ENCODE data around the gene NRM.
"Not testable (repeated sequence)": the region's sequence is repeated elsewhere in the genome, so short reads cannot be mapped to it uniquely, and the experiment has no call there.

Gene NRM, protein sequence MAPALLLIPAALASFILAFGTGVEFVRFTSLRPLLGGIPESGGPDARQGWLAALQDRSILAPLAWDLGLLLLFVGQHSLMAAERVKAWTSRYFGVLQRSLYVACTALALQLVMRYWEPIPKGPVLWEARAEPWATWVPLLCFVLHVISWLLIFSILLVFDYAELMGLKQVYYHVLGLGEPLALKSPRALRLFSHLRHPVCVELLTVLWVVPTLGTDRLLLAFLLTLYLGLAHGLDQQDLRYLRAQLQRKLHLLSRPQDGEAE

DNA sequence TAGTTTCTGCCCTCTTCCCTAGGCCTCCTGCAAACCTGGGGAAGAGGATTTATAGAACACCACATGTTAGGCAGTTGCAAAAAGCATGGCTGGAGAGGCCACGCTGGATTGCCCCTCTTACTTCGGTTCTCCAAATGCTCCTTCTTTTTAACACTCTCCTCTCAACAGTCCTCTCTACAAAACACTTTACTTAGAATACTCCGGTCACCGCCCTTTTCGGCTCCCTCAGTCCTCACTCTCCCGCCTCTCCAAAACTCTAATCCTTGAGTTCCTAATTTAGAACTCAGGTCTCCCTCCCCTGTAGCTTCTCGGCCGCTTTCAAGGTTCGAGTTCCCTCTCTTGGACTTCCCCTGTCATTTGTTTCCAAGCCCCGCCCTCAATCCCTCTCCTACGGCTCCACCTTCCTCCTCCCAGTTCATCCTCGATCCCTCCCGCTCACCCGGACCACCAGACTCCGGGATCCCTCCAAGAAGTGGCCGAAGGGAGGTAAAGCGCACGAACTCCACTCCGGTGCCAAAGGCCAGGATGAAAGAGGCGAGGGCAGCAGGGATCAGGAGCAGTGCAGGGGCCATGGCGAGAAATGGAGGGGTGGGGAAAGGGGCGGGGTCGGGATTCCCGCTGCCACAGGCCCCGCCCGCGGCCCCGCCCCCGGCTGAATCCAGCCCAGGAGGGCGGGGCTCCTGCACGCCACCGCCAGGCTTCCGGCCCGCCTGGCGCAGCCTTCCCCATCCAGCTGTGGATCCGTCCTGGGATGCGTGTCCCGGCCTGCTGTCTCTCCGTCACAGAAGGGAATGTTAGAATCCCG is at the start of gene NRM:
NRM (minus strand) TSS at position 582 of the 805 bp plus-strand sequence; CDS start at position 572, 10 bp downstream.
- no peak for FAIRE-seq

DNA sequence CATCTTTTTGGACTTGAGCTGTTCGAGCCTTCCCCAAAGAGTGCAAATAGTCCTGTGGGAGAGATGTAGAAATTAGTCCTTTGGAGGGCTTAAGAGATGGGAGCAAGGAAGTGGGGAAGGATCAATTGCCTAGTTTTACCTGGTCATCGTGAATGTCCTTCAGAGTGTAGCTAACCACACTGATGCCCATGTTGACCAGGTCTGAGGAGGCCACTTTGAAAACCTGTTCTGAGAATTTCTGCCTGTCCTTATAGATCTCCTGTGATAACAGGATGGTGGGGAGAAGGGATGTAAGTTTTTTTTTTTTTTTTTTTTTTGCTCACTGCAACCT is 49.7 kb upstream of the NRM start:
- FAIRE-seq = no peak

DNA sequence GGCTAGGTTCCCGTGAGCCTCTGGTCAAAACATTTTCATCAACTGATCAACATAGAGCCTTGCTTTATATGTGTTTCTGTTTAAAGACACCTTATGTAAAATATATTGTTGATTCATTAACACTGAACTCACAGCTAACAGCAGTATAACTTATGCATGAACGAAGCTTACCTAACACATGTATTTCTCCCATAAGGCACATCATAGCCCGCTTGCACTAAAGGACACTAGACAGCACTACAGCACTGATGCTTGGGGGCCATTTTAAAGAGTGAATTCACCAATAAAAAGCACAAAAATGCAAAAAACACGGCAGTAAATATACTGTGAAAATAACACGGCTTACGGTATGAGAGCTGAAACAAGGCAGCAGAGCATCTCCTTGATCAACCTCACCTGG is 47.7 kb upstream of the NRM start:
- no peak for FAIRE-seq

DNA sequence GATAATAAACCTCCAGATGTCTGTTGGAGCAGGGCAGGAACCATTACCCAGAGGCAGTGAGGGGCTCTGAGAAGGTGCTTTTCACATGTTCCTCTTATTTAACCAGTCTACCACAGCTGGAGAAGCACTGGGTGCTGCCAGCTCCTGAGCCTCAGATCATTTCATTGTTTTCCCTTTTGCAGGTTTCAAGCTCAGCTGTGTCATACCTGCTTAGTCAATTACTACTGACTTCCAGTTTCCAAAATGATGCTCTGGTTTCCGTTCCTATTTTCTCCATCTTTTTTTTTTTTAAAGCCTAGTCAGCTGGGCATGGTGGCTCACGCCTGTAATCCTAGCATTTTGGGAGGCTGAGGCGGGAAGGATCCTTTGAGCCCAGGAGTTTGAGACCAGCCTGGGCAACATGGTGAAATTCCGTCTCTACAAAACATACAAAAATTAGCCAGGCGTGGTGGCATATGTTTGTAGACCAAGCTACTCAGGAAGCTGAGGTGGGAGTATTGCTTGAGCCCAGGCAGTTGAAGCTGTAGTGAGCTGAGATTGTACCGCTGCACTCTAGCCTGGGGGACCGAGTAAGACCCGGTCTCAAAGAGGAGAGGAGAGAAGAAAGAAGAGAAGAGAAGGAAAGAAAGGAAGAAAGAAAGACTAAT is 45.0 kb upstream of the NRM start:
- FAIRE-seq = no peak

GRCh38 chr6:30732237-30732943 is 41.6 kb upstream of the NRM start:
- no peak for FAIRE-seq

- no peak for FAIRE-seq
These were observed 40.0 kb upstream of the NRM start for GRCh38 chr6:30730601-30731435.

GRCh38 chr6:30727920-30728553 is 37.3 kb upstream of the NRM start:
- no peak for FAIRE-seq

GRCh38 chr6:30726506-30727413 is 36.0 kb upstream of the NRM start:
- FAIRE-seq = no peak

- FAIRE-seq = no peak
These were observed 35.1 kb upstream of the NRM start for GRCh38 chr6:30725713-30726505.

GRCh38 chr6:30724906-30725667 is 34.3 kb upstream of the NRM start:
- no peak for FAIRE-seq

DNA sequence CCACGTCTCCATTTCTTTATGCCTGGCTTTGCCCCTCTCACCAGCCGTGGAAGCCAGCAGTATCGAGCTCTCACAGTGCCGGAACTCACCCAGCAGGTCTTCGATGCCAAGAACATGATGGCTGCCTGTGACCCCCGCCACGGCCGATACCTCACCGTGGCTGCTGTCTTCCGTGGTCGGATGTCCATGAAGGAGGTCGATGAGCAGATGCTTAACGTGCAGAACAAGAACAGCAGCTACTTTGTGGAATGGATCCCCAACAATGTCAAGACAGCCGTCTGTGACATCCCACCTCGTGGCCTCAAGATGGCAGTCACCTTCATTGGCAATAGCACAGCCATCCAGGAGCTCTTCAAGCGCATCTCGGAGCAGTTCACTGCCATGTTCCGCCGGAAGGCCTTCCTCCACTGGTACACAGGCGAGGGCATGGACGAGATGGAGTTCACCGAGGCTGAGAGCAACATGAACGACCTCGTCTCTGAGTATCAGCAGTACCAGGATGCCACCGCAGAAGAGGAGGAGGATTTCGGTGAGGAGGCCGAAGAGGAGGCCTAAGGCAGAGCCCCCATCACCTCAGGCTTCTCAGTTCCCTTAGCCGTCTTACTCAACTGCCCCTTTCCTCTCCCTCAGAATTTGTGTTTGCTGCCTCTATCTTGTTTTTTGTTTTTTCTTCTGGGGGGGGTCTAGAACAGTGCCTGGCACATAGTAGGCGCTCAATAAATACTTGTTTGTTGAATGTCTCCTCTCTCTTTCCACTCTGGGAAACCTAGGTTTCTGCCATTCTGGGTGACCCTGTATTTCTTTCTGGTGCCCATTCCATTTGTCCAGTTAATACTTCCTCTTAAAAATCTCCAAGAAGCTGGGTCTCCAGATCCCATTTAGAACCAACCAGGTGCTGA is 33.3 kb upstream of the NRM start:
- FAIRE-seq = not testable (repeated sequence)

DNA sequence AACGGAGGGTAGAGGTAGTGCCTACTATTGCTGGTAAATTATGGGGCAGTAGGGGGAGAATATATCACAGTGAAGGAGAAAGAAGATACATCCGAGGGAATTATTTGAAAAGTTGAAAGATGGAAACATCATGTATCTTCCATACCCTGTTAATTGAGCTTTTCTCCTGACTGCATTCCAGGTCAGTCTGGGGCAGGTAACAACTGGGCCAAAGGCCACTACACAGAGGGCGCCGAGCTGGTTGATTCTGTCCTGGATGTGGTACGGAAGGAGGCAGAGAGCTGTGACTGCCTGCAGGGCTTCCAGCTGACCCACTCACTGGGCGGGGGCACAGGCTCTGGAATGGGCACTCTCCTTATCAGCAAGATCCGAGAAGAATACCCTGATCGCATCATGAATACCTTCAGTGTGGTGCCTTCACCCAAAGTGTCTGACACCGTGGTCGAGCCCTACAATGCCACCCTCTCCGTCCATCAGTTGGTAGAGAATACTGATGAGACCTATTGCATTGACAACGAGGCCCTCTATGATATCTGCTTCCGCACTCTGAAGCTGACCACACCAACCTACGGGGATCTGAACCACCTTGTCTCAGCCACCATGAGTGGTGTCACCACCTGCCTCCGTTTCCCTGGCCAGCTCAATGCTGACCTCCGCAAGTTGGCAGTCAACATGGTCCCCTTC is 32.5 kb upstream of the NRM start:
- FAIRE-seq = not testable (repeated sequence)

DNA sequence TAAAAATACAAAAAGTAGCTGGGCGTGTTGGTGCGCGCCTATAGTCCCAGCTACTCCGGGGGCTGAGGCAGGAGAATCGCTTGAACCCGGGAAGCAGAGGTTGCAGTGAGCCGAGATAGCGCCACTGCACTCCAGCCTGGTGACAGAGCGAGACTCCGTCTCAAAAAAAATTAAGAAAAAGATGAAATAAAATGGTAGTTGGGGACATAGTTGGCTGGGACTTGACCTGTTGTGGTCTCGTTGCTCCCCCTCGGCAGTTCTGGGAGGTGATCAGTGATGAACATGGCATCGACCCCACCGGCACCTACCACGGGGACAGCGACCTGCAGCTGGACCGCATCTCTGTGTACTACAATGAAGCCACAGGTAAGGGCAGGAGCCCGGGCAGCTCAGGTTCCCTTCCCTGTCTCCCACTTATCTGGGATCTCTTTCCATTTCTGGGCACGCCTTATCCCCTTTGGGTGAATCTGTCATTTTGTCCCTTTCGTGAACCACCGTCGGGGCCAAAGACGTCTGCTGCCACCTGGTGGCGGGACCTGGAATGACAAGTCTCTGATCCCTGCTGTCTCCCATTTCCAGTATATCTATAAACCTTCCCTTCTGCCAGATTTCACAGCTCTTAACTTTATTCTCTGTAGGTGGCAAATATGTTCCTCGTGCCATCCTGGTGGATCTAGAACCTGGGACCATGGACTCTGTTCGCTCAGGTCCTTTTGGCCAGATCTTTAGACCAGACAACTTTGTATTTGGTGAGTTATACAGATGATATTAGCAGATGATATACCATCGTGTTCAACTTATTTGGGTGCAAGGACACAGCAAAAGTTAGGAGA is 31.7 kb upstream of the NRM start:
- FAIRE-seq = no peak

DNA sequence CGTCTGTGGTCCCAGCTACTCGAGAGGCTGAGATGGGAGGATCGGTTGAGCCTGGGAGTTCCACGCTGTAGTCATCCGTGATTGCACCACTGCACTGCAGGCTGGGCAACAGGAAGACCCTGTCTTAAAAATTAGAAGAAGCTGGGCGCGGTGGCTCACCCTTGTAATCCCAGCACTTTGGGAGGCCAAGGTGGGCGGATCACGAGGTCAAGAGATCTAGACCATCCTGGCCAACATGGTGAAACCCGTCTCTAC is 31.2 kb upstream of the NRM start:
- FAIRE-seq = not testable (repeated sequence)

GRCh38 chr6:30721198-30722024 is 30.6 kb upstream of the NRM start:
- no peak for FAIRE-seq

DNA sequence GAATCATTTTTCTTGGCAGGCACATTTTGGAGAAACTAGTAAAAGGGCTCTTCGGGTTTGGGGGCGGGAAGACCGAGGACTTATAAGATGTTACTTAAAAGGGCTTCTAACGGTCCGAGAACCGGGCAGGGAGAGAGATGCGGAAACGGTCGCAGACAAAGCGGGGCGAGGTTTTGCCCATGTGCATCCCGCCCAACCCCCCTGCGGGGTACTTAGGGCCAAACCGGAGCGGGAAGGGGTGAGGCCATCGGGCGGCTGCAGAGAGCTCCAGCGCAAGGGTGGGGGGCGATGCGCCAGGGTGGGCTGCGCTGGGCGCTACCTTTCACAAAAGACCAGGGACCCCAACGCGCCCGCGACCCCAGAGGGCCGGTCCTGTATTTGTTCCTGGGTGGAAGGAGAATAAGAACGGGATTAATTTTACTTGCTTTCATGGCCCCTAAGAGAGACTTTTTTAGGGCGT is 30.0 kb upstream of the NRM start:
- no peak for FAIRE-seq

Data from colon (tissue), 2 donors.